ENCODE results near the gene NR6A1.

NR6A1 gene

DNA sequence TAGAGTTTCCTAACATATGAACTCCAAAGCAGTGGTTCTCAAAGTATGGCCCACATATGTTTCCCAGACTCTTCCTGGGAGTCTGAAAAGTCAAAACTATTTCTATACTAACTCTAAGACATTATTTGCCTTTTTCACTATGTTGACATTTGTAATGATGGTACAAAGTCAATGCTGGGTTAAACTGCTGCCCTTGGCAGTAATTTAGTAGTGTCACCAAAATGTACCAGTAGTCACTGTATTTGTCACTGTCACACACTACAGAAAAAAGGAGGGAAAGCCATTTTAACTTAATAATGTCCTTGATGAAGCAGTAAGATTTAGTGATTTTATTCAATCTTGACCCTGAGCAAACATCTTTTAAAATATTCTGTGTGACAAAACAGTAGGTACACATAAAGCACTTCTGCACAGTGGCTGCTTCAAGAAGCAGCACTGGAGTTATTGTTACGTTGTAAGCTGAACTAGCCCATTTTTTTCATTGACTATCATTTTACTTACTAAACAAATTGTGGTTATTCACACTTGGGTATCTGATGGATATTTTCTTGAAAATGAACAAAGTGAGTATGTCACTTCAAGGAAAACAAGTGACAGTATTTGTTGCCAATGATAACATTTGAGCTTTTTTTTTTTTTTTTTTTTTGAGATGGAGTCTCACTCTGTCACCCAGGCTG lies 90.3 kb downstream of the NR6A1 start:
- no peak overlapping the region for H3K27ac ChIP-seq (ENCODE audit: low read depth, low read length)
- H3K9ac ChIP-seq (ENCODE audit: low read depth, low read length): no peak overlapping the region
- no peak overlapping the region for H3K4me3 ChIP-seq (ENCODE audit: low read depth, low read length)
- peaks cover 6% of the 10 kb centered on the region; the same call in 1 of the 2 replicates for H3K36me3 ChIP-seq (ENCODE audit: control insufficient read depth, insufficient read depth, low read length)
- H3K9me3 ChIP-seq (ENCODE audit: control insufficient read depth, insufficient read depth, low read length): no peaks in the 10 kb centered on the region
- H3K27me3 ChIP-seq (ENCODE audit: control insufficient read depth, insufficient read depth, low read length): no peaks in the 10 kb centered on the region
- H3K4me1 ChIP-seq (ENCODE audit: control insufficient read depth, insufficient read depth, low read length): 0 out of 2 replicates have a peak, but pooled peaks cover 5% of the 10 kb centered on the region

- Histone ChIP-seq H3K9ac (ENCODE audit: low read depth, low read length) (no peak overlapping the region), H3K4me1 (ENCODE audit: control insufficient read depth, insufficient read depth, low read length) (0 out of 2 replicates have a peak, but pooled peaks cover 5% of the 10 kb centered on the region), H3K27ac (ENCODE audit: low read depth, low read length) (no peak overlapping the region), H3K36me3 (ENCODE audit: control insufficient read depth, insufficient read depth, low read length) (peaks cover 6% of the 10 kb centered on the region; the same call in 1 of the 2 replicates), H3K4me3 (ENCODE audit: low read depth, low read length) (no peak overlapping the region), H3K9me3 (ENCODE audit: control insufficient read depth, insufficient read depth, low read length) (no peaks in the 10 kb centered on the region), H3K27me3 (ENCODE audit: control insufficient read depth, insufficient read depth, low read length) (no peaks in the 10 kb centered on the region)
These were observed 91.1 kb downstream of the NR6A1 start for GRCh38 chr9:124680049-124680448.

- Histone ChIP-seq H3K27me3 (ENCODE audit: control insufficient read depth, insufficient read depth, low read length) (no peaks in the 10 kb centered on the region), H3K4me3 (ENCODE audit: low read depth, low read length) (no peak overlapping the region), H3K4me1 (ENCODE audit: control insufficient read depth, insufficient read depth, low read length) (0 out of 2 replicates have a peak, but pooled peaks cover 5% of the 10 kb centered on the region), H3K9me3 (ENCODE audit: control insufficient read depth, insufficient read depth, low read length) (no peaks in the 10 kb centered on the region), H3K9ac (ENCODE audit: low read depth, low read length) (no peak overlapping the region), H3K27ac (ENCODE audit: low read depth, low read length) (no peak overlapping the region), H3K36me3 (ENCODE audit: control insufficient read depth, insufficient read depth, low read length) (no peaks in the 10 kb centered on the region)
These were observed 95.0 kb downstream of the NR6A1 start for GRCh38 chr9:124676159-124676551.

- H3K9ac ChIP-seq (ENCODE audit: low read depth, low read length): no peak overlapping the region
- H3K4me1 ChIP-seq (ENCODE audit: control insufficient read depth, insufficient read depth, low read length): 0 out of 2 replicates have a peak, but pooled peaks cover 5% of the 10 kb centered on the region
- H3K27me3 ChIP-seq (ENCODE audit: control insufficient read depth, insufficient read depth, low read length): no peaks in the 10 kb centered on the region
- no peak overlapping the region for H3K4me3 ChIP-seq (ENCODE audit: low read depth, low read length)
- no peaks in the 10 kb centered on the region for H3K36me3 ChIP-seq (ENCODE audit: control insufficient read depth, insufficient read depth, low read length)
- no peak overlapping the region for H3K27ac ChIP-seq (ENCODE audit: low read depth, low read length)
- H3K9me3 ChIP-seq (ENCODE audit: control insufficient read depth, insufficient read depth, low read length): no peaks in the 10 kb centered on the region
These were observed 95.6 kb downstream of the NR6A1 start for GRCh38 chr9:124675261-124676158.

- H3K36me3 ChIP-seq (ENCODE audit: control insufficient read depth, insufficient read depth, low read length): no peaks in the 10 kb centered on the region
- 0 out of 2 replicates have a peak, but pooled peaks cover 5% of the 10 kb centered on the region for H3K4me1 ChIP-seq (ENCODE audit: control insufficient read depth, insufficient read depth, low read length)
- H3K9me3 ChIP-seq (ENCODE audit: control insufficient read depth, insufficient read depth, low read length): no peaks in the 10 kb centered on the region
- H3K27me3 ChIP-seq (ENCODE audit: control insufficient read depth, insufficient read depth, low read length): no peaks in the 10 kb centered on the region
- no peak overlapping the region for H3K4me3 ChIP-seq (ENCODE audit: low read depth, low read length)
- H3K27ac ChIP-seq (ENCODE audit: low read depth, low read length): no peak overlapping the region
- H3K9ac ChIP-seq (ENCODE audit: low read depth, low read length): no peak overlapping the region
These were observed 96.5 kb downstream of the NR6A1 start for GRCh38 chr9:124674651-124675050.

DNA sequence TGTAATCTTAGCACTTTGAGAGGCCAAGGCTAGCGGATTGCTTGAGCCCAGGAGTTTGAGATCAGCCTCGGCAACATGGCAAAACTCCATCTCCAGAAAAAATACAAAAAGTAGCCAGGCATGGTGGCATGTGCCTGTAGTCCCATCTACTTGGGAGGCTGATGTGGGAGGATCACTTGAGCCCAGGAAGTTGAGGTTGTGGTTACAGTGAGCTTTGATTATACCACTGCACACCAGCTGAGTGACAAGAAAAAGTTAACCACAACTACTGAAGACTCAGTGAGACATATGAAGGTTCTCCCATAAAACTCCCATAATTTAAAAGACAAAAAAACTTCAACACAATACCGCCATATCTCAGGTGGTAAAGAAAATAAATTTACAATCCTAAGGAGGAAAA lies 98.0 kb downstream of the NR6A1 start:
- Histone ChIP-seq H3K9me3 (ENCODE audit: control insufficient read depth, insufficient read depth, low read length) (no peaks in the 10 kb centered on the region), H3K27ac (ENCODE audit: low read depth, low read length) (no peak overlapping the region), H3K36me3 (ENCODE audit: control insufficient read depth, insufficient read depth, low read length) (no peaks in the 10 kb centered on the region), H3K9ac (ENCODE audit: low read depth, low read length) (no peak overlapping the region), H3K4me3 (ENCODE audit: low read depth, low read length) (no peak overlapping the region), H3K27me3 (ENCODE audit: control insufficient read depth, insufficient read depth, low read length) (no peaks in the 10 kb centered on the region), H3K4me1 (ENCODE audit: control insufficient read depth, insufficient read depth, low read length) (0 out of 2 replicates have a peak, but pooled peaks cover under 1% of the 10 kb centered on the region)

- Histone ChIP-seq H3K9me3 (ENCODE audit: control insufficient read depth, insufficient read depth, low read length) (no peaks in the 10 kb centered on the region), H3K27ac (ENCODE audit: low read depth, low read length) (no peak overlapping the region), H3K27me3 (ENCODE audit: control insufficient read depth, insufficient read depth, low read length) (no peaks in the 10 kb centered on the region), H3K4me3 (ENCODE audit: low read depth, low read length) (no peak overlapping the region), H3K4me1 (ENCODE audit: control insufficient read depth, insufficient read depth, low read length) (no peaks in the 10 kb centered on the region), H3K36me3 (ENCODE audit: control insufficient read depth, insufficient read depth, low read length) (no peaks in the 10 kb centered on the region), H3K9ac (ENCODE audit: low read depth, low read length) (no peak overlapping the region)
These were observed 99.2 kb downstream of the NR6A1 start for GRCh38 chr9:124671861-124672260.

GRCh38 chr9:124666642-124667041 lies 104.5 kb downstream of the NR6A1 start:
- Histone ChIP-seq H3K9ac (ENCODE audit: low read depth, low read length) (no peak overlapping the region), H3K27me3 (ENCODE audit: control insufficient read depth, insufficient read depth, low read length) (no peaks in the 10 kb centered on the region), H3K36me3 (ENCODE audit: control insufficient read depth, insufficient read depth, low read length) (no peaks in the 10 kb centered on the region), H3K9me3 (ENCODE audit: control insufficient read depth, insufficient read depth, low read length) (no peaks in the 10 kb centered on the region), H3K4me1 (ENCODE audit: control insufficient read depth, insufficient read depth, low read length) (peaks cover 3% of the 10 kb centered on the region; the same call in 1 of the 2 replicates), H3K4me3 (ENCODE audit: low read depth, low read length) (no peak overlapping the region), H3K27ac (ENCODE audit: low read depth, low read length) (no peak overlapping the region)

DNA sequence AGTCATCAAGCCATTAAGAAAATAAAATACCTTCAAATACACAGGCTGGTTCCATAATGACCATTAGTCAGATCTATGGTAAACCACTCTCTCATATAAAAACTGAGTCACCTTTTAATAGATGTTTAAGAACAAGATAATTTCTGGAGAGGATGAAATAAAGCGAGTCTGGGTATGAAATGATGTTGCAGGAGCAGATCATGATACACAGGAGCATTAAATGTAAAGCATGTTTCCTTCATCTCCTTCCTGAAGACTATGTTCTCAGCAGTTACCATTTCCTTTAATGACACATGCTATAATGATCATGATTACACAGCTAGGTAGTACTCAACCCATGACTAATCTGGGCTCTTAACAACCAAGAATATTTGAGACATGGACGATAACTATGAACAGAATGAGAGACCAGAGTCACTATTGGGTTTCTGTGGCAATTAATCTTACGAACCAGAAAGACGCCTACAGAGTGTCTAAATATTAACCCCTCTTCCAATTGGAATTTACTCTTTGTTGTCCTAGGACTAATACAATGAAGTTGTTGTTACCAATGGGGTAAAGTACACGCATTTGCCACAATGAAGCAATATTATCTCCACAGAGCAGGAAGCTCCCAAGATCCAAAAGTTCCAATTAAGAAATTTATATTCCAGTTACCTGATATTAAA lies 105.6 kb downstream of the NR6A1 start:
- peaks cover 13% of the 10 kb centered on the region; the same call in 1 of the 2 replicates for H3K4me1 ChIP-seq (ENCODE audit: control insufficient read depth, insufficient read depth, low read length)
- no peaks in the 10 kb centered on the region for H3K9me3 ChIP-seq (ENCODE audit: control insufficient read depth, insufficient read depth, low read length)
- no peaks in the 10 kb centered on the region for H3K36me3 ChIP-seq (ENCODE audit: control insufficient read depth, insufficient read depth, low read length)
- H3K4me3 ChIP-seq (ENCODE audit: low read depth, low read length): no peak overlapping the region
- no peaks in the 10 kb centered on the region for H3K27me3 ChIP-seq (ENCODE audit: control insufficient read depth, insufficient read depth, low read length)
- no peak overlapping the region for H3K27ac ChIP-seq (ENCODE audit: low read depth, low read length)
- H3K9ac ChIP-seq (ENCODE audit: low read depth, low read length): no peak overlapping the region

DNA sequence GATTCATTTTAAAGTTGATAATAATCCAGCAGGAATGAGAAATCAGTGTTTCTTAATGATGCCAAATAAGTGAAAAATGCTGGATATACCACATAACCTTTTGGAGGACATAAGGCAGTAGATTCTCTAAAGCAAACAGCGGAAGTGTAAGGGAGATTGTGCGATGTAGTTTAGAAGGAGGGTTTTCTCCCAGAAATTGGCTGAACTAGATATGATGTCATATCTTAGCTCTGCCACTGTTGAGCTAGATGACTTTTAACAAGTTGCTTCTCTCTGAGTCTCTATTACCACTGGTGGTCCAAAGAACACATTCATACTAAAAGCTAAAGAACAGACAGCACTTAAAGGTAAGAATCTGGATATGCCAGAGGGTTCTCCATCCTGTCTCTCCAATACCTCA lies 107.0 kb downstream of the NR6A1 start:
- Histone ChIP-seq H3K27ac (ENCODE audit: low read depth, low read length) (no peak overlapping the region), H3K9ac (ENCODE audit: low read depth, low read length) (no peak overlapping the region), H3K27me3 (ENCODE audit: control insufficient read depth, insufficient read depth, low read length) (no peaks in the 10 kb centered on the region), H3K4me1 (ENCODE audit: control insufficient read depth, insufficient read depth, low read length) (peaks cover 27% of the 10 kb centered on the region), H3K9me3 (ENCODE audit: control insufficient read depth, insufficient read depth, low read length) (no peaks in the 10 kb centered on the region), H3K36me3 (ENCODE audit: control insufficient read depth, insufficient read depth, low read length) (no peaks in the 10 kb centered on the region), H3K4me3 (ENCODE audit: low read depth, low read length) (no peak overlapping the region)

Data from HUES48 (cell line).